ENCODE measurements around the gene SLC35F3. TPM values are rescaled to one million over a fixed set of nuclear protein-coding genes. Genes with fewer than 3 reads are reported as not detected.

The SLC35F3 gene
- total RNA-seq, 2 donors from 2014 or later: 14.4 to 14.8 TPM

GRCh38 chr1:233912447-233912846 is 8.0 kb downstream of the SLC35F3 start:
- H3K27ac ChIP-seq (ENCODE audit: low read depth, low read length): no peak overlapping the region
- peaks cover 11% of the 10 kb centered on the region for H3K9me3 Mint-ChIP-seq
- no peaks in the 10 kb centered on the region for H3K27me3 ChIP-seq (ENCODE audit: control insufficient read depth, insufficient read depth, low read length, poor library complexity, severe bottlenecking)
- peak; percentile 50 for TF ChIP-seq CTCF (conservative IDR thresholded peaks at IDR 0.05)
- peaks cover 8% of the 10 kb centered on the region for H3K4me1 Mint-ChIP-seq
- no peak overlapping the region for H3K4me3 ChIP-seq (ENCODE audit: low read length)
- 94 to 100% methylated on average over 2 to 8 of the region's 8 CpGs for WGBS, 2 experiments (ENCODE audit: insufficient coverage in 1 of 2, insufficient read length in 1 of 2)
- H3K36me3 ChIP-seq (ENCODE audit: control insufficient read depth, insufficient read depth, low read length): peaks cover 14% of the 10 kb centered on the region
- H3K9me3 ChIP-seq (ENCODE audit: control insufficient read depth, low read length): peaks cover 21% of the 10 kb centered on the region
- H3K4me3 Mint-ChIP-seq: no peak overlapping the region
- H3K36me3 Mint-ChIP-seq (ENCODE audit: low read depth): peaks cover 29% of the 10 kb centered on the region
- no peak for DNase-seq
- H3K9ac ChIP-seq (ENCODE audit: extremely low read depth, low read length, poor library complexity, severe bottlenecking): no peak overlapping the region
- H3K4me1 ChIP-seq (ENCODE audit: control insufficient read depth, insufficient read depth, low read length): peaks cover 2% of the 10 kb centered on the region
- H3K27ac Mint-ChIP-seq: no peak overlapping the region
- H3K27me3 Mint-ChIP-seq (ENCODE audit: insufficient read depth): peaks cover 2% of the 10 kb centered on the region

- Mint-ChIP-seq H3K9me3 (peaks cover 11% of the 10 kb centered on the region), H3K4me3 (no peak overlapping the region), H3K27ac (no peak overlapping the region), H3K4me1 (peaks cover 12% of the 10 kb centered on the region), H3K36me3 (ENCODE audit: low read depth) (peaks cover 29% of the 10 kb centered on the region), H3K27me3 (ENCODE audit: insufficient read depth) (peaks cover 1% of the 10 kb centered on the region)
- no peak for TF ChIP-seq CTCF (conservative IDR thresholded peaks at IDR 0.05)
- Histone ChIP-seq H3K27ac (ENCODE audit: low read depth, low read length) (no peak overlapping the region), H3K4me3 (ENCODE audit: low read length) (no peak overlapping the region), H3K9me3 (ENCODE audit: control insufficient read depth, low read length) (peaks cover 21% of the 10 kb centered on the region), H3K9ac (ENCODE audit: extremely low read depth, low read length, poor library complexity, severe bottlenecking) (no peak overlapping the region), H3K27me3 (ENCODE audit: control insufficient read depth, insufficient read depth, low read length, poor library complexity, severe bottlenecking) (no peaks in the 10 kb centered on the region), H3K36me3 (ENCODE audit: control insufficient read depth, insufficient read depth, low read length) (peaks cover 14% of the 10 kb centered on the region), H3K4me1 (ENCODE audit: control insufficient read depth, insufficient read depth, low read length) (peaks cover 6% of the 10 kb centered on the region)
- DNase-seq: no peak
- WGBS, 2 experiments (ENCODE audit: insufficient coverage in 1 of 2, insufficient read length in 1 of 2): 91 to 98% methylated on average over 4 of the region's 4 CpGs
These were observed 8.4 kb downstream of the SLC35F3 start for GRCh38 chr1:233912909-233913308.

- Mint-ChIP-seq H3K4me1 (peaks cover 22% of the 10 kb centered on the region), H3K36me3 (ENCODE audit: low read depth) (peaks cover 29% of the 10 kb centered on the region), H3K27me3 (ENCODE audit: insufficient read depth) (peaks cover 2% of the 10 kb centered on the region), H3K27ac (no peak overlapping the region), H3K9me3 (peaks cover 16% of the 10 kb centered on the region), H3K4me3 (no peak overlapping the region)
- peaks cover 12% of the 10 kb centered on the region for H3K36me3 ChIP-seq (ENCODE audit: control insufficient read depth, insufficient read depth, low read length)
- peaks cover 21% of the 10 kb centered on the region for H3K9me3 ChIP-seq (ENCODE audit: control insufficient read depth, low read length)
- peaks cover 9% of the 10 kb centered on the region for H3K4me1 ChIP-seq (ENCODE audit: control insufficient read depth, insufficient read depth, low read length)
- TF ChIP-seq CTCF (conservative IDR thresholded peaks at IDR 0.05): no peak
- H3K9ac ChIP-seq (ENCODE audit: extremely low read depth, low read length, poor library complexity, severe bottlenecking): no peak overlapping the region
- no peak overlapping the region for H3K4me3 ChIP-seq (ENCODE audit: low read length)
- no peak overlapping the region for H3K27ac ChIP-seq (ENCODE audit: low read depth, low read length)
- H3K27me3 ChIP-seq (ENCODE audit: control insufficient read depth, insufficient read depth, low read length, poor library complexity, severe bottlenecking): no peaks in the 10 kb centered on the region
- no peak for DNase-seq
- WGBS, 2 experiments (ENCODE audit: insufficient coverage in 1 of 2, insufficient read length in 1 of 2): 74% methylated on average over 5 of the region's 5 CpGs; no CpG with 5 or more reads in 1 of the 2 experiments
These were observed 12.2 kb downstream of the SLC35F3 start for GRCh38 chr1:233916706-233917105.
